Measurements from ENCODE around the gene GCNA.
"Not testable (repeated sequence)": the region's sequence is repeated elsewhere in the genome, so short reads cannot be mapped to it uniquely, and the experiment has no call there.

The GCNA gene

DNA sequence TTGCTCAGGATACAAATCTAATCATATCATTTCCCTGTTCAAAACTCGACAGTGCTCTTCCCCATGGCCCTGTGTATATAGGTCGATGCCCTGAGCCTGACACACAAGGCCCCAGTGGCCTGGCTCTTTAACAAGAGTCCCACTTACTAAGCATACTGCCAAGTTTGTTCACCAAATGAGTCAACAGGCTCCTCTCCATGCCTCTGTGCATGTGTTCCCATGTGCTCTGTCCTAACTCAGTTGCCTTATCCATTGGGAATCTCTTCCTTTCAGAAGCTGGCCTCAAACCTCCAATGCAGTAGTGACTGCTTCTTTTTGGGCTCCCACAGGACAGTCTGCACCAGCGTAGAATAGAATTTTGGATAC is 59.0 kb downstream of the GCNA start:
- TF ChIP-seq, protein P1, sequence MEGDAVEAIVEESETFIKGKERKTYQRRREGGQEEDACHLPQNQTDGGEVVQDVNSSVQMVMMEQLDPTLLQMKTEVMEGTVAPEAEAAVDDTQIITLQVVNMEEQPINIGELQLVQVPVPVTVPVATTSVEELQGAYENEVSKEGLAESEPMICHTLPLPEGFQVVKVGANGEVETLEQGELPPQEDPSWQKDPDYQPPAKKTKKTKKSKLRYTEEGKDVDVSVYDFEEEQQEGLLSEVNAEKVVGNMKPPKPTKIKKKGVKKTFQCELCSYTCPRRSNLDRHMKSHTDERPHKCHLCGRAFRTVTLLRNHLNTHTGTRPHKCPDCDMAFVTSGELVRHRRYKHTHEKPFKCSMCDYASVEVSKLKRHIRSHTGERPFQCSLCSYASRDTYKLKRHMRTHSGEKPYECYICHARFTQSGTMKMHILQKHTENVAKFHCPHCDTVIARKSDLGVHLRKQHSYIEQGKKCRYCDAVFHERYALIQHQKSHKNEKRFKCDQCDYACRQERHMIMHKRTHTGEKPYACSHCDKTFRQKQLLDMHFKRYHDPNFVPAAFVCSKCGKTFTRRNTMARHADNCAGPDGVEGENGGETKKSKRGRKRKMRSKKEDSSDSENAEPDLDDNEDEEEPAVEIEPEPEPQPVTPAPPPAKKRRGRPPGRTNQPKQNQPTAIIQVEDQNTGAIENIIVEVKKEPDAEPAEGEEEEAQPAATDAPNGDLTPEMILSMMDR (IDR thresholded peaks at IDR 0.05; ENCODE audit: borderline replicate concordance, insufficient read depth, low read depth, low read length), result no peak
- no peak overlapping the region for H3K4me3 ChIP-seq (ENCODE audit: low read depth, low read length)

DNA sequence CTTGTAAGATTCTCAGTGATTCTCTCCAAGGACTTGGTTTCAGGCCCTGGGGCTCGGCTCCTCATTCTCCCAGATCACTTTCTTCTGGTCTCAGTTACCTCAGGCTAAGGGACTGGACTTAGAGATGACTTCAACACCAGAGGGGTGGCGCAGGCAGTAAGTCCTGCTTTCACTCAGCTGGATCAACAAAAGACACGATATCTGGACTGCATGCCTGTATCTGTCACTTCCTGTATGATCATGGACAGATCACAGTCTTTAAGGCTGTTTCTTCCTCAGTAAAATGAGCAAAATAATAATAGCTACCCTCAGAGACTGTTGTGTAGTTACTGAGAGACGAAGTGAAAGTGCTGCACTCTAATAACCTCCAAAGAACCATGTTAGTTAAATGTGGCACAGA is 59.6 kb downstream of the GCNA start:
- TF ChIP-seq, protein P1 (IDR thresholded peaks at IDR 0.05; ENCODE audit: borderline replicate concordance, insufficient read depth, low read depth, low read length), result no peak
- no peak overlapping the region for H3K4me3 ChIP-seq (ENCODE audit: low read depth, low read length)

DNA sequence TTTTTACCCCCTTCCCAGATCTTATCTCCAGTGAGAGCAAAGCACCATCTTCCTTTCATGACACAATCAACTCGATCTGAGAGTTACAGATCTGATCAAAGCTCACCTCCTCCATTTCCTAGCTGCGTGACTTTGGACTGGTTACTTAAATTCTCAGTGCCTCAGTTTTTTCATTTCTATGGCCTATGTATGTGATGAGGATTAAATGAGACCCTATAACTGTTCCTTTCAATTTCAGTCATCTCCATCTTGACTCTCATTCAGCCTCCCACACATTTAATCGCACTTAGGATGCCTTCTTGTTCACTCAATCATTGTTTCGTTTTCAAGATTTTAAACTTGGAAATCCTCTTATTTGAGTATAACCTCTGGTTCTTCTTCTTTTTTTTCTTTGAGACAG is 60.2 kb downstream of the GCNA start:
- no peak overlapping the region for H3K4me3 ChIP-seq (ENCODE audit: low read depth, low read length)
- TF ChIP-seq, protein P1 (IDR thresholded peaks at IDR 0.05; ENCODE audit: borderline replicate concordance, insufficient read depth, low read depth, low read length), result no peak

DNA sequence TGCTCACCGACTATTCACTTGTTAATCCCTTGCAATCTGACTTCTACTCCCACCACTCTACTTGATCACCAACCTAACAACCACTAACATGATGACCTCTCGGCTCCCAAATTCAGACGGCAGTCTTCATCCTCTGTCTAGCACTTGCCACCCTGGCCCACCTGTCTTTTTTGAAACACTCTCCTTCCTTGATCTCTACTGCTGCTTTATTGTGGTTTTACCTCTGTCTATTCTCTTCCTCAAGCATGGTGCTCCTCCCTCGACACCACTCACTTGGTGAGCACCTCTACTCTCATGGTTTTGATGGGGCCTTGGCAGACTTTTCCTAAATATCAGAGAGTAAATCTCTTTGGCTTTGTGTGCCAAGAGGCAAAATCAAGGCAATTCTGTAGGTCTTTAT is 61.8 kb downstream of the GCNA start:
- H3K4me3 ChIP-seq (ENCODE audit: low read depth, low read length), result no peak overlapping the region
- TF ChIP-seq, protein P1 (IDR thresholded peaks at IDR 0.05; ENCODE audit: borderline replicate concordance, insufficient read depth, low read depth, low read length), result no peak

DNA sequence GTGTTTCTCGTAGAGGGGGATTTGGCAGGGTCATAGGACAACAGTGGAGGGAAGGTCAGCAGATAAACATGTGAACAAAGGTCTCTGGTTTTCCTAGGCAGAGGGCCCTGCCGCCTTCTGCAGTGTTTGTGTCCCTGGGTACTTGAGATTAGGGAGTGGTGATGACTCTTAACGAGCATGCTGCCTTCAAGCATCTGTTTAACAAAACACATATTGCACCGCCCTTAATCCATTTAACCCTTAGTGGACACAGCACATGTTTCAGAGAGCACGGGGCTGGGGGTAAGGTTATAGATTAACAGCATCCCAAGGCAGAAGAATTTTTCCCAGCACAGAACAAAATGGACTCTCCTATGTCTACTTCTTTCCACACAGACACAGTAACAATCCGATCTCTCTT is 66.2 kb downstream of the GCNA start:
- H3K4me3 ChIP-seq (ENCODE audit: low read depth, low read length), result not testable (repeated sequence)

DNA sequence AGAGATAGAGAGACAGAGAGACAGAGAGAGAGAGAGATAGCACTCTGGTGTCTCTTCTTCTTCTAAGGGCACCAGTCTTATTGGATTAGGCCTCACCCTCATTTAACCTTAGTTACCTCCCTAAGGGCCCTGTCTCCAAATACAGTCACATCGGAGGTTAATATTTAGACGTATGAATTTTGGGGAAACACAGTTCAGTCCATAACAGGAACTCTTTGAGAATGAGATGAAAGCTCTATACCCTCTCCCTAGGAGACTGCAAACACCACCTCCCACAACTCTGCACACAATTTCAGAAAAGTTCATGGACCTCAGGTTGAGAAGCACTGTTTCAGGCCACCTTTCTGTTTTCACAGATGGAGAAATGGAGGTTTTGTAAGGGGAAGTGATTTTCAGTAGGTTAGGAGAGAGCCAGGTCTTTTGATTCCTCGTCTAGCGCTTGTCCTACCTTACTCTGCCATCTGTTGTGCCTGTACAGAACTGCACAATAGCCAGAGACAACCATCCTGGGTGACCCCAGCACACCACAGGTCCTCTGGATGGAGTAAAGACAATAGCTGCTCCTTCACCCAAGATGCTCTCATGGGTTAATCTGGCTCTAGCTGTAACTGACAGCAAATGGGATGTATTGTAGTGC is 72.2 kb downstream of the GCNA start:
- H3K4me3 ChIP-seq (ENCODE audit: low read depth, low read length), result no peak overlapping the region
- TF ChIP-seq, protein P1 (IDR thresholded peaks at IDR 0.05; ENCODE audit: borderline replicate concordance, insufficient read depth, low read depth, low read length), result peak; percentile 39; the same call in 1 of the 2 replicates

DNA sequence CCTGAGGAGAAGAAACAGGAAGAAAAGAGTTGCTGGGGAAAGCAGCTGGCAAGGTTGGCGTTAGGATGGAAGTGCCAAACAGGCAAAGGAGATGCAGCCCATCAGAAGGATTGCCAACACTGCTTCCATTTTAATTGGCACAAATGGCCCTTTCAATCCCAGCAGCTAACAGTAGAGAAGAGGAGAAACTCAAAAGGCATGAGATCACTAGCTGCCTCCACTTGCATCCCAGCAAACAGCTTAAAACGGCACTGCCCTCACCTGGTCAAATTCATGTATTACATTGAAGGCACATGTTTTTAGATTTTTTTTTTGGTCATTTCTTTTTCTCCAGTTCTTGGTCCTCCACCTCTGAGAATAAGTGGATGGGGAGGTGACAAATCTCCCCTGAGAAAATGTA is 74.2 kb downstream of the GCNA start:
- TF ChIP-seq, protein P1 (IDR thresholded peaks at IDR 0.05; ENCODE audit: borderline replicate concordance, insufficient read depth, low read depth, low read length), result peak; percentile 46; the same call in 1 of the 2 replicates
- H3K4me3 ChIP-seq (ENCODE audit: low read depth, low read length), result no peak overlapping the region

DNA sequence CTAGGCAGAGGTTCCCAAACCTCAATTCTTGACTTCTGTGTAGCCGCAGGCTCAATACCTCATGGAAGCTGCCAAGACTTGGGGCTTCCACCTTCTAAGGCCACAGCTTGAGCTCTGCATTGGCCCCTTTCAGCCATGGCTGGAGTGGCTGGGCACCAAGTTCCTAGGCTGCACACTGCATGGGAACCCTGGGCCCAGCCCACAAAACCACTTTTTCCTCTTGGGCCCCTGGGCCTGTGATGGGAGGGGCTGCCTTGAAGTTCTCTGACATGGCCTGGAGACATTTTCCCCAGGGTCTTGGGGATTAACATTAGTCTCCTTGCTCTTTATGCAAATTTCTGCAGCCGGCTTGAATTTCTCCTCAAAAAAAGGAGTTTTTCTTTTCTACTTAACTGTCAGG is 75.1 kb downstream of the GCNA start:
- no peak overlapping the region for H3K4me3 ChIP-seq (ENCODE audit: low read depth, low read length)
- TF ChIP-seq, protein P1 (IDR thresholded peaks at IDR 0.05; ENCODE audit: borderline replicate concordance, insufficient read depth, low read depth, low read length), result no peak

All from GM12875 (cell line).